GM12865 (cell line): ENCODE measurements around the gene PRIMPOL.
A peak's percentile ranks its signal among the peaks of the same experiment; 100 is the strongest.
"Not testable (repeated sequence)": the region's sequence is repeated elsewhere in the genome, so short reads cannot be mapped to it uniquely, and the experiment has no call there.

Experiments
- DNase-seq: peaks from one replicate; pipeline ENCODE4 v3.0.0; 2010; ENCODE audit warnings: low read depth
- H3K4me3 ChIP-seq: 2 replicates; pipeline ENCODE4 v1.5.1; 2011; ENCODE audit warnings: mild to moderate bottlenecking, low read depth, low read length, control low read depth
- CTCF ChIP-seq: IDR thresholded peaks from 2 replicates; pipeline ENCODE4 v1.5.1; 2011; ENCODE audit warnings: low read length, control low read depth, low read depth, inconsistent platforms; ENCODE audit not compliant: insufficient read depth; ENCODE audit errors: missing control alignments

Gene PRIMPOL

GRCh38 chr4:184616633-184617551 is 32.6 kb upstream of the PRIMPOL start:
- no peak for TF ChIP-seq CTCF
- H3K4me3 ChIP-seq, result peak overlapping the region; percentile 38
- peak; percentile 75 for DNase-seq

- H3K4me3 ChIP-seq, result peak overlapping the region; percentile 38; the same call in 1 of the 2 replicates
- DNase-seq, result no peak
- no peak for TF ChIP-seq CTCF
These were observed 31.8 kb upstream of the PRIMPOL start for GRCh38 chr4:184617600-184618196.

GRCh38 chr4:184620212-184620867 is 29.2 kb upstream of the PRIMPOL start:
- H3K4me3 ChIP-seq, result no peak overlapping the region
- TF ChIP-seq CTCF, result no peak
- DNase-seq, result no peak

- no peak overlapping the region for H3K4me3 ChIP-seq
- no peak for DNase-seq
- TF ChIP-seq CTCF, result no peak
These were observed 28.0 kb upstream of the PRIMPOL start for GRCh38 chr4:184621518-184621917.

GRCh38 chr4:184624504-184624903 is 25.0 kb upstream of the PRIMPOL start:
- DNase-seq, H3K4me3 ChIP-seq: not testable (repeated sequence)

- no peak for DNase-seq
These were observed 24.5 kb upstream of the PRIMPOL start for GRCh38 chr4:184624972-184625554.

GRCh38 chr4:184625783-184626596 is 23.5 kb upstream of the PRIMPOL start:
- not testable (repeated sequence) for DNase-seq, H3K4me3 ChIP-seq

More at GRCh38 chr4:184624972-184625554, 24.5 kb upstream of the PRIMPOL start:
- TF ChIP-seq CTCF, result no peak
- no peak overlapping the region for H3K4me3 ChIP-seq
